Measurements from ENCODE around the gene KASH5. TPM values are rescaled to one million over a fixed set of nuclear protein-coding genes. Genes with fewer than 3 reads are reported as not detected.
A peak's percentile ranks its signal among the peaks of the same experiment; 100 is the strongest.

KASH5 gene
- total RNA-seq, 1 experiment from 2014 or later, result not detected

DNA sequence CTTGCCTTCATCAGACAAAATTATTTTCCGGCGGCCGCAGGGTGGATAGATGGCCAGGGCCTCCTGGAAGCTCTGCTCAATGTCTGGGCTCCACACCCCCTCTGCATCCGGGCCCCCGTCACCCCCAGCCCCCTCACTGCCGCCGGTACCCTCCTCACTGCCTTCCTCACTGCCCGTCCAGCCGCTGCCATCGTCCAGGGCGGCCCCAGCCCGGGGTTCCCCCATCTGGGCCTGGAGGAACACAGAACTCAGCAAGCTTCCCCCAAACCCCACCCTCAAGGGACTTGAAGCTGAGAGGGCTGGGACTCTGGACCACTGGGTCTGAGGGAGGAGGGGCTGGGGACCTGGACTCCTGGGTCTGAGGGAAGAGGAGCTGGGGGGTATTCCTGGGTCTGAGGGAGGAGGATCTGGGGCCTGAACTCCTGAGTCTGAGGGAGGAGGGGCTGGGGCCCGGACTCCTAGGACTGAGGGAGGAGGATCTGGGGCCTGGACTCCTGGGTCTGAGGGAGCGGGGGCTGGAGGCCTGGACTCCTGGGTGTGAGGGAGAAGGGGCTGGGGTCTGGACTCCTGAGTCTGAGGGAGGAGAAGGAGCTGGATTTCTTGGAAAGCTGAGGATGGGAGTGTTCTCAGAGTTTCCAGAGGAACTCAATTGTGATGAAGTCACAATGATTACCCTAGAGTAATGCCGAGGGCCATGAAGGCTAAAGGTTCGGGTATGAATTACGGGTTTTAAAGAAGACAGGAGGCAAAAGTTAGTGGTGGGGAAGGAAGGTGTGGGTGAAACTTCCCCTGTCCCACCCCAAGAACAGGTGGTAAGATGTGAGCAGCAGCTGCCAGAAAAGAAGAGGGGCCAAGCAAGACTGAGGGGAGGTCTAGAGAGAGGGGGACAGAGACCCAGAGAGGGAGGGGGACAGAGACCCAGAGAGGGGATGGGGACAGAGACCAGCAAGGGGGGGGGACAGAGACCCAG is 27.9 kb upstream of the KASH5 start:
- Mint-ChIP-seq H3K4me3 (ENCODE audit: low read depth, unreplicated experiment) (no peak overlapping the region), H3K36me3 (ENCODE audit: insufficient read depth, unreplicated experiment) (no peaks in the 10 kb centered on the region), H3K9me3 (ENCODE audit: low read depth, unreplicated experiment) (no peaks in the 10 kb centered on the region), H3K27me3 (ENCODE audit: unreplicated experiment) (peaks cover 24% of the 10 kb centered on the region), H3K4me1 (ENCODE audit: low read depth, unreplicated experiment) (peaks cover 21% of the 10 kb centered on the region), H3K27ac (ENCODE audit: unreplicated experiment) (no peak overlapping the region)
- CTCF ChIA-PET, result no interaction called here
- BruUV-seq (replicated peaks), result no TSS peak
- DNase-seq, result no peak
- no peak for TF ChIP-seq CTCF (IDR thresholded peaks at IDR 0.05; ENCODE audit: unreplicated experiment)
- intact Hi-C loops (cut with micrococcal nuclease; ENCODE audit: unreplicated experiment), result no loop called here

GRCh38 chr19:49361438-49362047 is 26.5 kb upstream of the KASH5 start:
- no TSS peak for BruUV-seq (replicated peaks)
- CTCF ChIA-PET, result interaction anchor here (1.4 kb wide), 1 partner anchor 14 kb away, joined by 3 read pairs; no protein-coding TSS in a partner anchor
- DNase-seq, result peak; percentile 32
- Mint-ChIP-seq H3K4me1 (ENCODE audit: low read depth, unreplicated experiment) (peaks cover 13% of the 10 kb centered on the region), H3K4me3 (ENCODE audit: low read depth, unreplicated experiment) (no peak overlapping the region), H3K27me3 (ENCODE audit: unreplicated experiment) (peaks cover 10% of the 10 kb centered on the region), H3K27ac (ENCODE audit: unreplicated experiment) (peak overlapping the region; percentile 35), H3K36me3 (ENCODE audit: insufficient read depth, unreplicated experiment) (no peaks in the 10 kb centered on the region), H3K9me3 (ENCODE audit: low read depth, unreplicated experiment) (no peaks in the 10 kb centered on the region)
- intact Hi-C loops (cut with micrococcal nuclease; ENCODE audit: unreplicated experiment), result no loop called here
- no peak for TF ChIP-seq CTCF (IDR thresholded peaks at IDR 0.05; ENCODE audit: unreplicated experiment)

DNA sequence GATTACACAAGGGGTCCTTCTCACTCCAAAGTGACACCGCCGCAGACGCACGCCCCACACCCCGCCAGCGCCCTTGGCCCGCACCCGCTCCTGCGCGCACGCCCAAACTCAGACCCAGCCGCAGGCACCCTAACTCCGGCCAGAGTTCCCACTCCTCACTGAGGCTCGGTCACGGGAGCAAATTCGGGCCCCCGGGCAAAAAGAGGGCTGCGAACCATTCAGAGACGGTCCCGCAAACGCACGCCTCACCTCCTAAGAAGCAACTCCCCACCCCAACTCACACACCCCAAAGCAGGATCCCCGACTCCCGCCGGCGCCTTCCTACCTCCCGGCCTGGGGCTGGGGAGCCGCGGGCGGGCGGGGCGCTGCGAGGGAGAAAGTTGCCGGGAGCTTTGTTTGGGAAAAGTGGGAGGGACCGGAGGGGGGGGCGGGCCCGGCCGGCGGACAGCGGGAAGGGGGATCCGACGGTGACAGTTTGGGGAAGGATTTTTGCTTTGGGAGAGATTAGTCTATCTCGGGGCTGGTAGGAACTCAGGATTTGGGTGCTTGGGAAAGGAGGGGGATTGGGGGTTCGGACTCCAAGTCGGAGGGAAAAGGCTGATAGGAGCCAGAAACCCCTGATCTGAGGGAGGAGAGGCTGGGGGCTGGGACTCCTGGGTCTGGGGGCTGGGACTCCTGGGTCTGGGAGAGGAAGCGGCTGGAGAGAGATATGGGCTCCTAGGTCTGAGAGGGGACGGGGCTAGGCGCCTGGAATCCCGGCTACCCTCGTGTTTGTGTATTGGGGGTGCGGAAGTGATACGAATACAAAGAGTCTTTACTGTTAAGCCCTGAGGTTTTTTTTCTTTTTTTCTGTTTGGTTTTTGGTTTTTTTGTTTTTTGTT is 25.8 kb upstream of the KASH5 start, which contains the start of gene TEAD2:
TSS of gene TEAD2 (minus strand) at position 369 of the 881 bp plus-strand sequence. CDS start 2,341 bp downstream, outside the sequence.
- no peak for TF ChIP-seq CTCF (IDR thresholded peaks at IDR 0.05; ENCODE audit: unreplicated experiment)
- Mint-ChIP-seq H3K27ac (ENCODE audit: unreplicated experiment) (peak within 1 kb of the TSS; percentile 35), H3K9me3 (ENCODE audit: low read depth, unreplicated experiment) (no peaks in the 10 kb centered on the region), H3K4me1 (ENCODE audit: low read depth, unreplicated experiment) (peaks cover 12% of the 10 kb centered on the region), H3K27me3 (ENCODE audit: unreplicated experiment) (peaks cover 2% of the 10 kb centered on the region), H3K36me3 (ENCODE audit: insufficient read depth, unreplicated experiment) (no peaks in the 10 kb centered on the region), H3K4me3 (ENCODE audit: low read depth, unreplicated experiment) (no peak within 1 kb of the TSS)
- CTCF ChIA-PET, result interaction anchor here (0.7 to 1.4 kb wide), 6 partner anchors 8 to 32 kb away, joined by 3 to 5 read pairs (median 4); no protein-coding TSS in a partner anchor
- no TSS peak for BruUV-seq (replicated peaks)
- intact Hi-C loops (cut with micrococcal nuclease; ENCODE audit: unreplicated experiment), result no loop called here
- peak; percentile 44 for DNase-seq

DNA sequence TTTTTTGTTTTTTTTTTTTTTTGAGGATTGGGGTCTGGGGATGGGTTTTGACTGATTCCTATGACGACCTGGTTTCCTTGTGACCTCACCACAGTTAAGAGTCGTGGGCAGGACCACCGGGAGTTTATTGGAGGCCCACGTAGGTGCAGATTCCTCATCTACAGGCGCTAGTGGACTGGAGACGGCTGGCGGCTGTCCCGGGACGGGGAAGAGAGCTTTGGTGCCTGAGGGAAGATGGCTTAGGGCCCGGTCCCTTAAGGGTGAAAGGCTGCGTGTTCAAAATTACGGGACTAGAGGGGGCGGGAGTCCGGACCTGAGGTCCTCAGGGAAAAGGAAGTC is 25.2 kb upstream of the KASH5 start:
- H3K27me3 Mint-ChIP-seq (ENCODE audit: unreplicated experiment), result no peaks in the 10 kb centered on the region
- peaks cover 12% of the 10 kb centered on the region for H3K4me1 Mint-ChIP-seq (ENCODE audit: low read depth, unreplicated experiment)
- no peaks in the 10 kb centered on the region for H3K9me3 Mint-ChIP-seq (ENCODE audit: low read depth, unreplicated experiment)
- TF ChIP-seq CTCF (IDR thresholded peaks at IDR 0.05; ENCODE audit: unreplicated experiment), result no peak
- no peak overlapping the region for H3K27ac Mint-ChIP-seq (ENCODE audit: unreplicated experiment)
- CTCF ChIA-PET, result interaction anchor here (0.7 to 1.4 kb wide), 5 partner anchors 9 to 32 kb away, joined by 3 to 4 read pairs (median 3); no protein-coding TSS in a partner anchor
- intact Hi-C loops (cut with micrococcal nuclease; ENCODE audit: unreplicated experiment), result no loop called here
- no peak for DNase-seq
- H3K4me3 Mint-ChIP-seq (ENCODE audit: low read depth, unreplicated experiment), result no peak overlapping the region
- no TSS peak for BruUV-seq (replicated peaks)
- H3K36me3 Mint-ChIP-seq (ENCODE audit: insufficient read depth, unreplicated experiment), result no peaks in the 10 kb centered on the region
